ENCODE results near the gene RPRD1B. TPM values are rescaled to one million over a fixed set of nuclear protein-coding genes. Genes with fewer than 3 reads are reported as not detected.
A peak's percentile ranks its signal among the peaks of the same experiment; 100 is the strongest.
"Not testable (repeated sequence)": the region's sequence is repeated elsewhere in the genome, so short reads cannot be mapped to it uniquely, and the experiment has no call there.

Gene RPRD1B
- total RNA-seq, 2 donors from 2014 or later, result 22.1 to 29.6 TPM

DNA sequence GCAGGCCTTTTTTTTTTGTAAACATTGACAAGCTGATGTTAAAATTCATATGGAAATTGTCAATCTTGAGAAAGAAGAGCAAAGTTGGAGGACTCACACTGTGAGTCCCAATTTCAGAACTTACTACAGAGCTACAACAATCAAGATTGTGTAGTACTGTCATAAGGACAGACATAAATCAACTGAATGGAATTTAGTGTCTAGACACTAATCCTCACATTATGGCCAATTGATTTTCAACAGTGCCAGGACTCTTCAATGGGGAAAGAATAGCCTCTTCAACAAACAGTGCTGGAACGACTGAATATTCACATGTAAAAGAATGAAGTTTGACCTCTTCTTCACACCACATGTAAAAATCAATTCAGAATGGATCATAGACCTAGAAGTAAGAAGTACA, 70.7 kb downstream of the RPRD1B start:
- no peak overlapping the region for H3K9ac ChIP-seq (ENCODE audit: extremely low read depth, low read length, poor library complexity, severe bottlenecking)
- H3K4me3 ChIP-seq (ENCODE audit: low read length), result no peak overlapping the region
- TF ChIP-seq, protein P1, sequence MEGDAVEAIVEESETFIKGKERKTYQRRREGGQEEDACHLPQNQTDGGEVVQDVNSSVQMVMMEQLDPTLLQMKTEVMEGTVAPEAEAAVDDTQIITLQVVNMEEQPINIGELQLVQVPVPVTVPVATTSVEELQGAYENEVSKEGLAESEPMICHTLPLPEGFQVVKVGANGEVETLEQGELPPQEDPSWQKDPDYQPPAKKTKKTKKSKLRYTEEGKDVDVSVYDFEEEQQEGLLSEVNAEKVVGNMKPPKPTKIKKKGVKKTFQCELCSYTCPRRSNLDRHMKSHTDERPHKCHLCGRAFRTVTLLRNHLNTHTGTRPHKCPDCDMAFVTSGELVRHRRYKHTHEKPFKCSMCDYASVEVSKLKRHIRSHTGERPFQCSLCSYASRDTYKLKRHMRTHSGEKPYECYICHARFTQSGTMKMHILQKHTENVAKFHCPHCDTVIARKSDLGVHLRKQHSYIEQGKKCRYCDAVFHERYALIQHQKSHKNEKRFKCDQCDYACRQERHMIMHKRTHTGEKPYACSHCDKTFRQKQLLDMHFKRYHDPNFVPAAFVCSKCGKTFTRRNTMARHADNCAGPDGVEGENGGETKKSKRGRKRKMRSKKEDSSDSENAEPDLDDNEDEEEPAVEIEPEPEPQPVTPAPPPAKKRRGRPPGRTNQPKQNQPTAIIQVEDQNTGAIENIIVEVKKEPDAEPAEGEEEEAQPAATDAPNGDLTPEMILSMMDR (conservative IDR thresholded peaks at IDR 0.05), result no peak
- WGBS, 2 experiments (ENCODE audit: insufficient coverage in 1 of 2, insufficient read length in 1 of 2), result 70 to 80% methylated on average over 1 of the region's 1 CpG
- H3K27me3 Mint-ChIP-seq (ENCODE audit: insufficient read depth), result no peaks in the 10 kb centered on the region
- DNase-seq, result no peak
- no peaks in the 10 kb centered on the region for H3K27me3 ChIP-seq (ENCODE audit: control insufficient read depth, insufficient read depth, low read length, poor library complexity, severe bottlenecking)
- no peaks in the 10 kb centered on the region for H3K4me1 Mint-ChIP-seq
- no peaks in the 10 kb centered on the region for H3K36me3 ChIP-seq (ENCODE audit: control insufficient read depth, insufficient read depth, low read length)
- H3K27ac ChIP-seq (ENCODE audit: low read depth, low read length), result no peak overlapping the region
- peaks cover 5% of the 10 kb centered on the region for H3K9me3 Mint-ChIP-seq
- H3K4me1 ChIP-seq (ENCODE audit: control insufficient read depth, insufficient read depth, low read length), result no peaks in the 10 kb centered on the region
- no peak overlapping the region for H3K27ac Mint-ChIP-seq
- no peaks in the 10 kb centered on the region for H3K9me3 ChIP-seq (ENCODE audit: control insufficient read depth, low read length)
- no peaks in the 10 kb centered on the region for H3K36me3 Mint-ChIP-seq (ENCODE audit: low read depth)
- H3K4me3 Mint-ChIP-seq, result no peak overlapping the region

DNA sequence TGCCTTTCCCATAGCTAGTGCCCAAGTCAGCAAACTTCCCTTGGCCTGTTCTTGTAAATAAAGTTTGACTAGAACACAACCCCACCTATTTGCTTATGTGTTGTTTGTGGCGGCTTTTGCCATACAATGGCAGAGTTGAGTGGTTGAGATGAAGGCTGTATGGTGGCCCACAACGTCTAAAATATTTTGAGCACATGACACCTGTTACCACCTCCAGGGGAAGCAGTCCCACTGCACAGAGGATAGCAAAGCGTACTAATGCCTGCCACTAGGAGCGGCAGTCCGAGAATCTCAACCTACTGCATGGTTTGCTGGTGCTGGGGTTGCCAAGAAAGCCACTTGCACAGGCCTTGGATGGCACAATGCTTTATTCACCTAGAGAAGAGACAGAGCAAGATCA, 72.9 kb downstream of the RPRD1B start:
- H3K4me1 Mint-ChIP-seq, result no peaks in the 10 kb centered on the region
- no peak overlapping the region for H3K27ac Mint-ChIP-seq
- no peaks in the 10 kb centered on the region for H3K9me3 Mint-ChIP-seq
- TF ChIP-seq, protein P1 (conservative IDR thresholded peaks at IDR 0.05), result peak; percentile 41
- Histone ChIP-seq H3K9me3 (ENCODE audit: control insufficient read depth, low read length) (no peaks in the 10 kb centered on the region), H3K36me3 (ENCODE audit: control insufficient read depth, insufficient read depth, low read length) (no peaks in the 10 kb centered on the region), H3K27me3 (ENCODE audit: control insufficient read depth, insufficient read depth, low read length, poor library complexity, severe bottlenecking) (no peaks in the 10 kb centered on the region), H3K4me3 (ENCODE audit: low read length) (no peak overlapping the region), H3K4me1 (ENCODE audit: control insufficient read depth, insufficient read depth, low read length) (no peaks in the 10 kb centered on the region), H3K9ac (ENCODE audit: extremely low read depth, low read length, poor library complexity, severe bottlenecking) (no peak overlapping the region), H3K27ac (ENCODE audit: low read depth, low read length) (no peak overlapping the region)
- H3K36me3 Mint-ChIP-seq (ENCODE audit: low read depth), result no peaks in the 10 kb centered on the region
- no peaks in the 10 kb centered on the region for H3K27me3 Mint-ChIP-seq (ENCODE audit: insufficient read depth)
- DNase-seq, result no peak
- WGBS, 2 experiments (ENCODE audit: insufficient coverage in 1 of 2, insufficient read length in 1 of 2), result 84 to 93% methylated on average over 4 to 5 of the region's 5 CpGs
- no peak overlapping the region for H3K4me3 Mint-ChIP-seq

DNA sequence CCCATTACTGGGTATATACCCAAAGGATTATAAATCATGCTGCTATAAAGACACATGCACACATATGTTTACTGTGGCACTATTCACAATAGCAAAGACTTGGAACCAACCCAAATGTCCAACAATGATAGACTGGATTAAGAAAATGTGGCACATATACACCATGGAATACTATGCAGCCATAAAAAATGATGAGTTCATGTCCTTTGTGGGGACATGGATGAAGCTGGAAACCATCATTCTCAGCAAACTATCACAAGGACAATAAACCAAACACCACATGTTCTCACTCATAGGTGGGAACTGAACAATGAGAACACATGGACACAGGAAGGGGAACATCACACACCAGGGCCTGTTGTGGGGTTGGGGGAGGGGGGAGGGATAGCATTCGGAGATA, 73.8 kb downstream of the RPRD1B start:
- not testable (repeated sequence) for H3K27me3 ChIP-seq (ENCODE audit: control insufficient read depth, insufficient read depth, low read length, poor library complexity, severe bottlenecking); H3K27me3 Mint-ChIP-seq (ENCODE audit: insufficient read depth); H3K4me3 Mint-ChIP-seq; H3K4me3 ChIP-seq (ENCODE audit: low read length); H3K9ac ChIP-seq (ENCODE audit: extremely low read depth, low read length, poor library complexity, severe bottlenecking); H3K27ac Mint-ChIP-seq; H3K4me1 ChIP-seq (ENCODE audit: control insufficient read depth, insufficient read depth, low read length); H3K9me3 ChIP-seq (ENCODE audit: control insufficient read depth, low read length); H3K9me3 Mint-ChIP-seq; H3K36me3 ChIP-seq (ENCODE audit: control insufficient read depth, insufficient read depth, low read length); H3K27ac ChIP-seq (ENCODE audit: low read depth, low read length); H3K36me3 Mint-ChIP-seq (ENCODE audit: low read depth); DNase-seq; H3K4me1 Mint-ChIP-seq
- WGBS, 2 experiments (ENCODE audit: insufficient coverage in 1 of 2, insufficient read length in 1 of 2), result no CpG with 5 or more reads among the region's 1 CpG

DNA sequence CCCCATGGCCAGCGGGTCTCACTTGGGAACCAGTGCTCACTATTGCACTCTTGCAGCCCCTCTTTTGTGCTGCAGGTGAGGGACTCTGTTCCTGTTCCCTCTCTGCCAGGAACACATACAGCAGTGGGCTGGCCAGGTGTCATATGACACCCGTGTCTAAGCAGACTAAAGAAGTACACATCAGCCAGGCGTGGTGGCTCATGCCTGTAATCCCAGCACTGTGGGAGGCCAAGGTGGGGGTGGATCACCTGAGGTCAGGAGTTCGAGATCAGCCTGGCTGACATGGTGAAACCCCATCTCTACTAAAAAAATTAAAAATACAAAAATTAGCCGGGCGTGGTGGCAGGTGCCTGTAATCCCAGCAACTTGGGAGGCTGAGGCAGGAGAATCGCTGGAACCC, 74.4 kb downstream of the RPRD1B start:
- 88 to 91% methylated on average over 4 to 7 of the region's 7 CpGs for WGBS, 2 experiments (ENCODE audit: insufficient coverage in 1 of 2, insufficient read length in 1 of 2)
- not testable (repeated sequence) for H3K27me3 Mint-ChIP-seq (ENCODE audit: insufficient read depth); H3K27me3 ChIP-seq (ENCODE audit: control insufficient read depth, insufficient read depth, low read length, poor library complexity, severe bottlenecking); H3K4me1 Mint-ChIP-seq; H3K9me3 ChIP-seq (ENCODE audit: control insufficient read depth, low read length); H3K4me3 ChIP-seq (ENCODE audit: low read length); H3K9me3 Mint-ChIP-seq; H3K4me1 ChIP-seq (ENCODE audit: control insufficient read depth, insufficient read depth, low read length); H3K27ac Mint-ChIP-seq; H3K27ac ChIP-seq (ENCODE audit: low read depth, low read length); H3K36me3 ChIP-seq (ENCODE audit: control insufficient read depth, insufficient read depth, low read length); H3K4me3 Mint-ChIP-seq; H3K36me3 Mint-ChIP-seq (ENCODE audit: low read depth); H3K9ac ChIP-seq (ENCODE audit: extremely low read depth, low read length, poor library complexity, severe bottlenecking)
- peak; percentile 26 for DNase-seq

All from endodermal cell (in vitro differentiated cells).